H9 (cell line): ENCODE results near the gene SEMA6A. TPM values are rescaled to one million over a fixed set of nuclear protein-coding genes. Genes with fewer than 3 reads are reported as not detected.

Experiments
- DNase-seq: peaks from one replicate; pipeline ENCODE4 v3.0.0-alpha.2; 2017
- H2AFZ ChIP-seq: one replicate; pipeline ENCODE4 v1.6.1; 2013; ENCODE audit warnings: mild to moderate bottlenecking, low read length, control low read depth, moderate library complexity
- H2AK5ac ChIP-seq: 2 replicates; pipeline ENCODE4 v1.6.1; 2013; ENCODE audit warnings: low read length, control low read depth, mixed read lengths; ENCODE audit not compliant: insufficient read length
- H2BK120ac ChIP-seq: one replicate; pipeline ENCODE4 v1.6.1; 2013; ENCODE audit warnings: low read depth, mild to moderate bottlenecking, low read length, control low read depth, inconsistent platforms; ENCODE audit not compliant: poor library complexity, severe bottlenecking
- H2BK12ac ChIP-seq: 2 replicates; pipeline ENCODE4 v1.6.1; 2013; ENCODE audit warnings: low read length, control low read depth, mixed read lengths, low read depth; ENCODE audit not compliant: insufficient read length
- H2BK15ac ChIP-seq: 2 replicates; pipeline ENCODE4 v1.6.1; 2013; ENCODE audit warnings: low read depth, low read length, control low read depth
- H2BK20ac ChIP-seq: one replicate; pipeline ENCODE4 v1.6.1; 2013; ENCODE audit warnings: low read depth, mild to moderate bottlenecking, low read length, control low read depth, inconsistent platforms; ENCODE audit not compliant: poor library complexity, severe bottlenecking
- H2BK5ac ChIP-seq: 2 replicates; pipeline ENCODE4 v1.6.1; 2013; ENCODE audit warnings: low read length, control low read depth, mixed read lengths; ENCODE audit not compliant: insufficient read length
- H3K14ac ChIP-seq: 2 replicates; pipeline ENCODE4 v1.6.1; 2013; ENCODE audit warnings: low read length, control low read depth; ENCODE audit not compliant: insufficient read depth
- H3K18ac ChIP-seq: 2 replicates; pipeline ENCODE4 v1.6.1; 2013; ENCODE audit warnings: low read depth, mild to moderate bottlenecking, mixed read lengths, low read length, control low read depth; ENCODE audit not compliant: insufficient read length
- H3K23ac ChIP-seq: 2 replicates; pipeline ENCODE4 v1.6.1; 2013; ENCODE audit warnings: low read length, control low read depth, mixed read lengths, low read depth; ENCODE audit not compliant: insufficient read length
- H3K23me2 ChIP-seq: 2 replicates; pipeline ENCODE4 v1.6.1; 2013; ENCODE audit warnings: low read depth, mild to moderate bottlenecking, mixed read lengths, low read length, control low read depth; ENCODE audit not compliant: insufficient read length, poor library complexity, severe bottlenecking
- H3K27ac ChIP-seq: 2 replicates; pipeline ENCODE4 v1.5.1; 2013; ENCODE audit warnings: low read length, control low read depth, mixed read lengths, low read depth; ENCODE audit not compliant: insufficient read length
- H3K27me3 ChIP-seq: 2 replicates; pipeline ENCODE4 v1.6.1; 2013; ENCODE audit warnings: low read length, control low read depth, inconsistent platforms; ENCODE audit not compliant: insufficient read depth
- H3K4ac ChIP-seq: 2 replicates; pipeline ENCODE4 v1.6.1; 2013; ENCODE audit warnings: low read depth, mild to moderate bottlenecking, control low read depth, inconsistent platforms, low read length, moderate library complexity
- H3K4me1 ChIP-seq: 2 replicates; pipeline ENCODE4 v1.6.1; 2013; ENCODE audit warnings: low read length, control low read depth, inconsistent platforms; ENCODE audit not compliant: insufficient read depth
- H3K4me2 ChIP-seq: 2 replicates; pipeline ENCODE4 v1.6.1; 2013; ENCODE audit warnings: low read length, control low read depth, mixed read lengths; ENCODE audit not compliant: insufficient read length, insufficient read depth
- H3K56ac ChIP-seq: 2 replicates; pipeline ENCODE4 v1.6.1; 2013; ENCODE audit warnings: low read depth, mild to moderate bottlenecking, mixed read lengths, low read length, control low read depth; ENCODE audit not compliant: insufficient read length
- H3K79me1 ChIP-seq: 2 replicates; pipeline ENCODE4 v1.6.1; 2013; ENCODE audit warnings: low read depth, mild to moderate bottlenecking, moderate library complexity, low read length, control low read depth, inconsistent platforms; ENCODE audit not compliant: insufficient read depth, poor library complexity, severe bottlenecking
- H3K79me2 ChIP-seq: 2 replicates; pipeline ENCODE4 v1.6.1; 2013; ENCODE audit warnings: low read length, control low read depth, inconsistent platforms; ENCODE audit not compliant: insufficient read depth
- H3K9ac ChIP-seq: 2 replicates; pipeline ENCODE4 v1.6.1; 2013; ENCODE audit warnings: low read length, control low read depth, mixed read lengths; ENCODE audit not compliant: insufficient read length; ENCODE audit errors: extremely low read depth
- H3K9me3 ChIP-seq: one replicate; pipeline ENCODE4 v1.6.1; 2013; ENCODE audit warnings: low read depth, low read length, inconsistent platforms; ENCODE audit not compliant: control insufficient read depth
- H3T11ph ChIP-seq: one replicate; pipeline ENCODE4 v1.6.1; 2013; ENCODE audit warnings: mild to moderate bottlenecking, low read length, control low read depth, inconsistent platforms
- H4K20me1 ChIP-seq: one replicate; pipeline ENCODE4 v1.6.1; 2013; ENCODE audit not compliant: control insufficient read depth, insufficient read length, insufficient read depth
- H4K5ac ChIP-seq: 2 replicates; pipeline ENCODE4 v1.6.1; 2013; ENCODE audit warnings: low read depth, mild to moderate bottlenecking, mixed read lengths, low read length, control low read depth; ENCODE audit not compliant: insufficient read length
- H4K8ac ChIP-seq: replicated peaks from 2 replicates; pipeline ENCODE4 v1.6.1; 2013; ENCODE audit warnings: low read length, control low read depth, mixed read lengths, low read depth; ENCODE audit not compliant: insufficient read length
- H4K91ac ChIP-seq: 2 replicates; pipeline ENCODE4 v1.6.1; 2013; ENCODE audit warnings: low read depth, mild to moderate bottlenecking, moderate library complexity, mixed read lengths, low read length, control low read depth; ENCODE audit not compliant: insufficient read length
- H3K27ac Mint-ChIP-seq, 3 experiments: 2 replicates in 2 of 3; 3 replicates in 1 of 3; pipeline ENCODE4 v1.8.0; 2020 to 2021; ENCODE audit warnings: mixed read lengths in 3 of 3, mild to moderate bottlenecking in 1 of 3, moderate library complexity in 1 of 3
- H3K27me3 Mint-ChIP-seq: 2 replicates; pipeline ENCODE4 v1.8.0; 2021; ENCODE audit warnings: low read depth, mild to moderate bottlenecking, moderate library complexity, mixed read lengths
- H3K36me3 Mint-ChIP-seq, 3 experiments: 2 replicates in 2 of 3; 3 replicates in 1 of 3; pipeline ENCODE4 v1.8.0; 2020 to 2021; ENCODE audit warnings: low read depth in 3 of 3, mixed read lengths in 3 of 3; ENCODE audit not compliant: insufficient read depth in 1 of 3
- H3K4me1 Mint-ChIP-seq, 2 experiments: 2 replicates each; pipeline ENCODE4 v1.8.0; 2020; ENCODE audit warnings: mixed read lengths in 2 of 2
- H3K4me3 Mint-ChIP-seq, 2 experiments: 2 replicates in 1 of 2; 3 replicates in 1 of 2; pipeline ENCODE4 v1.8.0; 2020 to 2021; ENCODE audit warnings: mild to moderate bottlenecking in 2 of 2, mixed read lengths in 2 of 2, moderate library complexity in 1 of 2
- H3K9me3 Mint-ChIP-seq, 2 experiments: 2 replicates in 1 of 2; 3 replicates in 1 of 2; pipeline ENCODE4 v1.8.0; 2020; ENCODE audit warnings: mild to moderate bottlenecking in 2 of 2, mixed read lengths in 2 of 2, moderate library complexity in 1 of 2
- WGBS: extraction: QIAGEN DNeasy Blood & Tissue Kit; methylation state at CpG from one replicate; pipeline ENCODE4 v1.1.7; 2013; ENCODE audit warnings: missing lambda C conversion rate, low lambda C conversion rate, mixed read lengths; ENCODE audit not compliant: insufficient read length; ENCODE audit errors: extremely low coverage; 5-methylcytosine and 5-hydroxymethylcytosine counted together
- total RNA-seq: library from RNA; stranded (reverse); gene quantifications from 2 replicates; pipeline ENCODE4 v1.2.1, GENCODE V29; 2021
- TF ChIP-seq, protein P1 (sequence below): fragments of 200-600 bp; sonication (generic); conservative IDR thresholded peaks from 3 replicates; pipeline ENCODE4 v1.8.0; 2021; ENCODE audit warnings: antibody characterized with exemption, mild to moderate bottlenecking

The SEMA6A gene
- total RNA-seq, 1 experiment from 2014 or later = 354 TPM

DNA sequence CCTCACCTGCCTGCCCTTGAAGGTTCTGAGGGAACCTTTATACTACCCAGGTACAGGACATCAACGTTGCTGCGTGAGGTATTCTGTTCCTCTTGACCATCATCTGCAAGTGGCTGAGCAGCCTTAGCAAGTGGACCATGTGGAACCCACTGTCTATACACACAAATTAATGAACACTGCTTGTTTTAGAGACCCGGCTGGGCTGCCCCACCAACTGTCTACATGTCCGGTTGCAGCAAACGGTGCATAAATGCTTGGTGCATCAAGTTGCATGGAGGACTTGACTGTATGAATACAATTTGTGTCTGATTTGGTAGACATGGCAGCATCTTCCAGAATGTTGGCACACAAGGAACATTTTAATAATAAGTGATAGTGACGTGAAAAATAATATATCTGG, 65.8 kb downstream of the SEMA6A start:
- H2AK5ac ChIP-seq = no peak overlapping the region
- no peak overlapping the region for H2BK12ac ChIP-seq
- no peaks in the 10 kb centered on the region for H3K27me3 ChIP-seq
- Mint-ChIP-seq H3K9me3 (no peaks in the 10 kb centered on the region), H3K4me3 (no peak overlapping the region), H3K36me3 (peaks cover 12 to 29% (median 19%) of the 10 kb centered on the region in 3 experiments; a peak in 6 of 7 replicates), H3K4me1 (peaks cover 72 to 81% of the 10 kb centered on the region in 2 experiments), H3K27ac (peak overlapping the region in 2 of 3 experiments; percentile 23 to 85; a peak in 3 of 7 replicates), H3K27me3 (no peaks in the 10 kb centered on the region; the same call in 1 of the 2 replicates)
- no CpG with 5 or more reads among the region's 6 CpGs for WGBS
- no peak overlapping the region for H3K14ac ChIP-seq
- no peak overlapping the region for H2BK20ac ChIP-seq
- H3K18ac ChIP-seq = no peak overlapping the region
- no peak overlapping the region for H3K4ac ChIP-seq
- H4K20me1 ChIP-seq = peaks cover 5% of the 10 kb centered on the region
- no peak overlapping the region for H3K27ac ChIP-seq
- no peak overlapping the region for H3K23ac ChIP-seq
- DNase-seq = no peak
- H3K9me3 ChIP-seq = no peaks in the 10 kb centered on the region
- no peak overlapping the region for H2BK5ac ChIP-seq
- no peaks in the 10 kb centered on the region for H3K23me2 ChIP-seq
- no peak overlapping the region for H2BK15ac ChIP-seq
- H2BK120ac ChIP-seq = no peak overlapping the region
- no peak overlapping the region for H3K4me2 ChIP-seq
- H4K5ac ChIP-seq = no peak overlapping the region
- no peak overlapping the region for H3K9ac ChIP-seq
- H4K8ac ChIP-seq = no peak overlapping the region
- no peak overlapping the region for H2AFZ ChIP-seq
- no peak overlapping the region for H4K91ac ChIP-seq
- TF ChIP-seq, protein P1, sequence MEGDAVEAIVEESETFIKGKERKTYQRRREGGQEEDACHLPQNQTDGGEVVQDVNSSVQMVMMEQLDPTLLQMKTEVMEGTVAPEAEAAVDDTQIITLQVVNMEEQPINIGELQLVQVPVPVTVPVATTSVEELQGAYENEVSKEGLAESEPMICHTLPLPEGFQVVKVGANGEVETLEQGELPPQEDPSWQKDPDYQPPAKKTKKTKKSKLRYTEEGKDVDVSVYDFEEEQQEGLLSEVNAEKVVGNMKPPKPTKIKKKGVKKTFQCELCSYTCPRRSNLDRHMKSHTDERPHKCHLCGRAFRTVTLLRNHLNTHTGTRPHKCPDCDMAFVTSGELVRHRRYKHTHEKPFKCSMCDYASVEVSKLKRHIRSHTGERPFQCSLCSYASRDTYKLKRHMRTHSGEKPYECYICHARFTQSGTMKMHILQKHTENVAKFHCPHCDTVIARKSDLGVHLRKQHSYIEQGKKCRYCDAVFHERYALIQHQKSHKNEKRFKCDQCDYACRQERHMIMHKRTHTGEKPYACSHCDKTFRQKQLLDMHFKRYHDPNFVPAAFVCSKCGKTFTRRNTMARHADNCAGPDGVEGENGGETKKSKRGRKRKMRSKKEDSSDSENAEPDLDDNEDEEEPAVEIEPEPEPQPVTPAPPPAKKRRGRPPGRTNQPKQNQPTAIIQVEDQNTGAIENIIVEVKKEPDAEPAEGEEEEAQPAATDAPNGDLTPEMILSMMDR = no peak
- H3T11ph ChIP-seq = no peak overlapping the region
- peaks cover 22% of the 10 kb centered on the region for H3K4me1 ChIP-seq
- H3K56ac ChIP-seq = no peak overlapping the region
- H3K79me2 ChIP-seq = peaks cover 91% of the 10 kb centered on the region
- peaks cover 3% of the 10 kb centered on the region for H3K79me1 ChIP-seq
